Right lobe of liver (tissue), 4 donors: Measurements from ENCODE around the gene OR5F1.

ENCODE experiments used
- POLR2A ChIP-seq: fragments of 450-650 bp; IDR thresholded peaks from one replicate; pipeline ENCODE4 v1.6.1; 2017; ENCODE audit warnings: antibody characterized with exemption, mild to moderate bottlenecking
- TF ChIP-seq, protein P1 (sequence below), 4 donors: fragments of 200-600 bp in 3 of 4; fragments of 450-650 bp in 1 of 4; IDR thresholded peaks; one replicate each; pipeline versions ENCODE4 v1.5.1 to v1.8.0; 2016 to 2022; ENCODE audit warnings: antibody characterized with exemption in 4 of 4, mild to moderate bottlenecking in 2 of 4
- donor health status: DM: no; HTN: no; CAD: no.
- donor health status: DM: no; HTN: no; CAD: no.
- donor health status: DM: no; HTN: yes; CAD: no.

DNA sequence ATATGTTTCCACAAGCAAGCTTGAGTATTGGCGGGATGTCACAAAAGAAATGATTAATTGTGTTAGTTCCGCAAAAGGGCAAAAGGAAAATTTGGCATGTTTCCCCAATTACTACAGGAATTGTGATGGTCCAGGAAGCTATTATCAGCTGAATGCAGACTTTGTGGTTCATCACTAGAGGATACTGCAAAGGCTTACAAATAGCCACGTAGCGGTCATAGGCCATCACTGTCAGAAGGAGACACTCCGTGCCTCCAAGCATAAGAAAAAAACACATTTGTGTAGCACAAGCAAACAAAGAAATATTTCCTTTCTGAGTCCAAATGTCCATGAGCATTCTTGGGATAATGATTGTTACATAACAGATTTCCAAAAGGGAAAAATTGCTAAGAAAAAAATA lies 26.5 kb downstream of the OR5F1 start:
- TF ChIP-seq, protein P1, sequence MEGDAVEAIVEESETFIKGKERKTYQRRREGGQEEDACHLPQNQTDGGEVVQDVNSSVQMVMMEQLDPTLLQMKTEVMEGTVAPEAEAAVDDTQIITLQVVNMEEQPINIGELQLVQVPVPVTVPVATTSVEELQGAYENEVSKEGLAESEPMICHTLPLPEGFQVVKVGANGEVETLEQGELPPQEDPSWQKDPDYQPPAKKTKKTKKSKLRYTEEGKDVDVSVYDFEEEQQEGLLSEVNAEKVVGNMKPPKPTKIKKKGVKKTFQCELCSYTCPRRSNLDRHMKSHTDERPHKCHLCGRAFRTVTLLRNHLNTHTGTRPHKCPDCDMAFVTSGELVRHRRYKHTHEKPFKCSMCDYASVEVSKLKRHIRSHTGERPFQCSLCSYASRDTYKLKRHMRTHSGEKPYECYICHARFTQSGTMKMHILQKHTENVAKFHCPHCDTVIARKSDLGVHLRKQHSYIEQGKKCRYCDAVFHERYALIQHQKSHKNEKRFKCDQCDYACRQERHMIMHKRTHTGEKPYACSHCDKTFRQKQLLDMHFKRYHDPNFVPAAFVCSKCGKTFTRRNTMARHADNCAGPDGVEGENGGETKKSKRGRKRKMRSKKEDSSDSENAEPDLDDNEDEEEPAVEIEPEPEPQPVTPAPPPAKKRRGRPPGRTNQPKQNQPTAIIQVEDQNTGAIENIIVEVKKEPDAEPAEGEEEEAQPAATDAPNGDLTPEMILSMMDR (IDR thresholded peaks at IDR 0.05), result no peak
- TF ChIP-seq POLR2A, result no peak
